Mesothelial cell of epicardium (in vitro differentiated cells): ENCODE results near the gene RBM14. TPM values are rescaled to one million over a fixed set of nuclear protein-coding genes. Genes with fewer than 3 reads are reported as not detected.

ENCODE experiments used
- DNase-seq, 2 experiments: peaks; one replicate each; pipeline ENCODE4 v3.0.0; 2021; ENCODE audit warnings: low spot score in 2 of 2; ENCODE audit not compliant: unreplicated experiment in 2 of 2
- H3K27ac Mint-ChIP-seq: 2 replicates; pipeline ENCODE4 v1.8.0; 2021; ENCODE audit warnings: mixed read lengths
- H3K27me3 Mint-ChIP-seq: 2 replicates; pipeline ENCODE4 v1.8.0; 2021; ENCODE audit warnings: low read depth, mixed read lengths
- H3K36me3 Mint-ChIP-seq: 2 replicates; pipeline ENCODE4 v1.8.0; 2021; ENCODE audit warnings: mixed read lengths
- H3K4me1 Mint-ChIP-seq: 2 replicates; pipeline ENCODE4 v1.8.0; 2021; ENCODE audit warnings: mixed read lengths
- H3K4me3 Mint-ChIP-seq: 2 replicates; pipeline ENCODE4 v1.8.0; 2021; ENCODE audit warnings: mild to moderate bottlenecking, moderate library complexity, mixed read lengths
- H3K9me3 Mint-ChIP-seq: 2 replicates; pipeline ENCODE4 v1.8.0; 2021; ENCODE audit warnings: mixed read lengths
- total RNA-seq: library from RNA; stranded (reverse); gene quantifications from 3 replicates; pipeline ENCODE4 v1.2.1, GENCODE V29; 2021
- TF ChIP-seq, protein P1 (sequence below): fragments of 200-600 bp; sonication (generic); IDR thresholded peaks from one replicate; pipeline ENCODE4 v1.5.0; 2021; ENCODE audit warnings: antibody characterized with exemption; ENCODE audit not compliant: unreplicated experiment

RBM14 gene, protein sequence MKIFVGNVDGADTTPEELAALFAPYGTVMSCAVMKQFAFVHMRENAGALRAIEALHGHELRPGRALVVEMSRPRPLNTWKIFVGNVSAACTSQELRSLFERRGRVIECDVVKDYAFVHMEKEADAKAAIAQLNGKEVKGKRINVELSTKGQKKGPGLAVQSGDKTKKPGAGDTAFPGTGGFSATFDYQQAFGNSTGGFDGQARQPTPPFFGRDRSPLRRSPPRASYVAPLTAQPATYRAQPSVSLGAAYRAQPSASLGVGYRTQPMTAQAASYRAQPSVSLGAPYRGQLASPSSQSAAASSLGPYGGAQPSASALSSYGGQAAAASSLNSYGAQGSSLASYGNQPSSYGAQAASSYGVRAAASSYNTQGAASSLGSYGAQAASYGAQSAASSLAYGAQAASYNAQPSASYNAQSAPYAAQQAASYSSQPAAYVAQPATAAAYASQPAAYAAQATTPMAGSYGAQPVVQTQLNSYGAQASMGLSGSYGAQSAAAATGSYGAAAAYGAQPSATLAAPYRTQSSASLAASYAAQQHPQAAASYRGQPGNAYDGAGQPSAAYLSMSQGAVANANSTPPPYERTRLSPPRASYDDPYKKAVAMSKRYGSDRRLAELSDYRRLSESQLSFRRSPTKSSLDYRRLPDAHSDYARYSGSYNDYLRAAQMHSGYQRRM
- total RNA-seq, result 126 to 135 TPM (median 128 TPM) in 3 replicates

DNA sequence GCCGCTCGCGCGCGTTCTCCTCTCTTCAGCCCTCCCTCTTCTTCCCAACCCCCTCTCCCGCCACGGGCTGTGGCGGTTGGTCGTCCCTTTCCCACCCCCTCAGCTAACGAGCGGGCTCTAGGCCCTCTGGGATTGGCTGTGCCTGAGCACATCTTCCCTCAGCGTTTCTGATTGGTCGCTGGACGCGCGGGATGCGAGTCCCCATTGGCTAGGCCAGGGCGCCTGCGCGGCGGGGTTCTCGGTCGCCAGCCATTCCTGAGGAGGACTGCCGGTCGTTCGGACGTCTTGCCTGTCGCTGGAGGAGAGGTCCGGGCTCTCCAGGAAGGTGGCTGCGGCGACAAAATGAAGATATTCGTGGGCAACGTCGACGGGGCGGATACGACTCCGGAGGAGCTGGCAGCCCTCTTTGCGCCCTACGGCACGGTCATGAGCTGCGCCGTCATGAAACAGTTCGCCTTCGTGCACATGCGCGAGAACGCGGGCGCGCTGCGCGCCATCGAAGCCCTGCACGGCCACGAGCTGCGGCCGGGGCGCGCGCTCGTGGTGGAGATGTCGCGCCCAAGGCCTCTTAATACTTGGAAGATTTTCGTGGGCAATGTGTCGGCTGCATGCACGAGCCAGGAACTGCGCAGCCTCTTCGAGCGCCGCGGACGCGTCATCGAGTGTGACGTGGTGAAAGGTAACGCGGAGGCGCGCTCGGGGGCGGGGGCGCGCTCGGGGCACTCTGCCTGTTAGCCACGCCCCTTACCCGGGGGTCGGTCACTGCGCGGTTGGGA is at the start of gene RBM14:
RBM14 (plus strand) TSS at position 252 of the 776 bp plus-strand sequence; CDS start at position 343, 91 bp downstream.
- TF ChIP-seq, protein P1, sequence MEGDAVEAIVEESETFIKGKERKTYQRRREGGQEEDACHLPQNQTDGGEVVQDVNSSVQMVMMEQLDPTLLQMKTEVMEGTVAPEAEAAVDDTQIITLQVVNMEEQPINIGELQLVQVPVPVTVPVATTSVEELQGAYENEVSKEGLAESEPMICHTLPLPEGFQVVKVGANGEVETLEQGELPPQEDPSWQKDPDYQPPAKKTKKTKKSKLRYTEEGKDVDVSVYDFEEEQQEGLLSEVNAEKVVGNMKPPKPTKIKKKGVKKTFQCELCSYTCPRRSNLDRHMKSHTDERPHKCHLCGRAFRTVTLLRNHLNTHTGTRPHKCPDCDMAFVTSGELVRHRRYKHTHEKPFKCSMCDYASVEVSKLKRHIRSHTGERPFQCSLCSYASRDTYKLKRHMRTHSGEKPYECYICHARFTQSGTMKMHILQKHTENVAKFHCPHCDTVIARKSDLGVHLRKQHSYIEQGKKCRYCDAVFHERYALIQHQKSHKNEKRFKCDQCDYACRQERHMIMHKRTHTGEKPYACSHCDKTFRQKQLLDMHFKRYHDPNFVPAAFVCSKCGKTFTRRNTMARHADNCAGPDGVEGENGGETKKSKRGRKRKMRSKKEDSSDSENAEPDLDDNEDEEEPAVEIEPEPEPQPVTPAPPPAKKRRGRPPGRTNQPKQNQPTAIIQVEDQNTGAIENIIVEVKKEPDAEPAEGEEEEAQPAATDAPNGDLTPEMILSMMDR, result no peak
- Mint-ChIP-seq H3K27me3 (no peaks in the 10 kb centered on the region), H3K9me3 (no peaks in the 10 kb centered on the region), H3K4me3 (peak within 1 kb of the TSS; percentile 96), H3K4me1 (peaks cover 36% of the 10 kb centered on the region), H3K36me3 (peaks cover 4% of the 10 kb centered on the region), H3K27ac (peak within 1 kb of the TSS; percentile 99)
- peak; percentile 98 for DNase-seq

DNA sequence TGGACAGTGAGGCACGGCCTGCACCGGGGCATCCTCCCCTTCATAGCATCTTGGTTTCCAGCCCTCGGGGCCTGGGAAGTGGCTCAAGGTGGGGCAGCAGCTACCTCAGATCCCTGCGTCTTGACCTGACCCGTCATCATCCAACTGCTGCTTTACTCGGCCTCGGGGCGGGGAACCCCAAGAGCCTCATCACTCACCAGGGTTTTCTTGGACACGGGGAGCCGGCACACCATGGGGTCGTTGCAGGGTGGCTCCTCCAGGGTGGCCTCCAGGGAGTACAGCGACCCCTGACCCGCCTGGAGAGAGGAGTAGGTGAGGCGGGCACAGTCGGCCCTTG is 48.7 kb upstream of the RBM14 start:
- Mint-ChIP-seq H3K4me3 (no peak overlapping the region), H3K9me3 (no peaks in the 10 kb centered on the region), H3K27me3 (no peaks in the 10 kb centered on the region), H3K36me3 (no peaks in the 10 kb centered on the region), H3K27ac (no peak overlapping the region), H3K4me1 (peaks cover 11% of the 10 kb centered on the region)
- TF ChIP-seq, protein P1, result no peak
- DNase-seq, result no peak

DNA sequence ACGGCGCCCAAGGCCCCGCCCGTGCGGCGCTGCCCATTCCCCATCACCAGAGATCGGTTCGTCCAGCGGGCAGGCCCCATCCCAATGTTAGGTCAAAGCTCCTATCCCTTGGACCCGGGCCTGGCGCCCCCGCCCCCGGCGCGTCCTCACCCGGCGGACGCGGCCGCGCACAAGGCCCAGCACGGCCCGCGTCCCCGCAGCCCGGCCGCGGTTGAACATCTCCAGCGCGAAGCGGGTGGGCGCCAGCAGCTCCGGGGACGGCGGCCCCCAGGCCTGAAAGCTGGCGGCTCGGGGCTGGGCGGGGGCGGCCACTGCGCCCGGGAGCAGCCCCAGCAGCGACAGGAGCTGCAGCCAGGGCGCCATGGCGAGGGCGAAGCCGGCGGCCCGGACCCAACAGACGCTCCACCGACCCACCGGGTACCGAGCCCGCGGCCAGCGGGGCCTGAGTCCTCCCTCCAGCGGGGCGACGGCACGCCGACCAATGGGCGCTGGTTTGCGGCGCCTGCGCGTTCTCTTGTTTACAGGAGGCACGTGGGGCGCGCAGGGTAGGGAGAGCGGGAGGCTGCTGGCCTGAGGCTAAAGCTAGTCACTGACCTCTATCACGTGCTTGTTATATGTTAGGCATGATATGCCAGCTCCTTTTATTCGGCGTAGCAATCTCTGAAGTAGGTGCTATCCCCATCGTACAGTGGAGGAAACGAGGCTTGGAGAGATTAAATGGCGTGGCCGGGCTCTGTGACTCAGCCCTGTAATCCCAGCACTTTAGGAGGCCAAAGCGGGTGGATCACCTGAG is 48.1 kb upstream of the RBM14 start, which contains the start of gene CTSF:
CTSF (minus strand) TSS at position 483 of the 793 bp plus-strand sequence; CDS start at position 363, 120 bp downstream.
- TF ChIP-seq, protein P1, result no peak
- Mint-ChIP-seq H3K4me3 (no peak within 1 kb of the TSS), H3K4me1 (peaks cover 11% of the 10 kb centered on the region), H3K36me3 (no peaks in the 10 kb centered on the region), H3K27ac (no peak within 1 kb of the TSS), H3K9me3 (no peaks in the 10 kb centered on the region), H3K27me3 (no peaks in the 10 kb centered on the region)
- DNase-seq, result no peak

DNA sequence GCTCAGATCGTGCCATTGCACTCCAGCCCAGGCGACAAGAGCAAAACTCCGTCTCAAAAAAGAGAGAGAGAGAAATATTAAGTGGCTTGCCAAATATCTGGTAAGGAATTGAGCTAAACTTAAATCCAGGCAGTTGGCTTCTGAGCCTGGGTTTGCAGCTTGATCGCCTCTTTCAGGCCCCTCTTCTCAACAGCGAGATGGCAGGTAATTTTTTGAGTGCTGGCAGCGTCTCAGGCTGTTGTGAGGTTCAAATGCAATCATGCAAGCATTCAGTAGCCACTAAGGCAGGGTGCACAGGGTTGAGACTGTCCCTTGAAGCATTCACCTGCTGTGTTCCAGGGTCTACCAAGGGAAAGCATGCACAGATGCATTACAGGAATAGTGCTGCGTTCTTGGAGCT is 47.4 kb upstream of the RBM14 start:
- TF ChIP-seq, protein P1, result no peak
- no peak overlapping the region for H3K27ac Mint-ChIP-seq

More for the DNA sequence above, 47.4 kb upstream of the RBM14 start:
- Mint-ChIP-seq H3K27me3 (peaks cover 4% of the 10 kb centered on the region), H3K9me3 (peaks cover 4% of the 10 kb centered on the region), H3K4me3 (no peak overlapping the region), H3K4me1 (peaks cover 11% of the 10 kb centered on the region), H3K36me3 (no peaks in the 10 kb centered on the region)
- DNase-seq, result no peak
